Upper lobe of left lung (tissue), 6 donors: ENCODE measurements around the gene TBC1D16. TPM values are rescaled to one million over a fixed set of nuclear protein-coding genes. Genes with fewer than 3 reads are reported as not detected.

ENCODE experiments used
- ATAC-seq, 2 donors: fragments of 200-7000 bp; cut with Tn5 transposase; one replicate each; pipeline ENCODE4 v1.9.1; 2022; ENCODE audit warnings: mild to moderate bottlenecking in 2 of 2, moderate library complexity in 2 of 2; ENCODE audit not compliant: low FRiP score in 2 of 2
- DNase-seq, 2 donors: peaks; one replicate each; pipeline ENCODE4 v3.0.0-alpha.2; 2019 to 2020
- H3K27ac ChIP-seq, 4 donors: fragments of 200-600 bp; sonication (generic); one replicate each; pipeline ENCODE4 v1.5.1; 2016 to 2019
- H3K27me3 ChIP-seq, 4 donors: fragments of 200-600 bp; sonication (generic); one replicate each; pipeline ENCODE4 v1.5.1; 2017 to 2019
- H3K36me3 ChIP-seq, 4 donors: fragments of 200-600 bp; sonication (generic); one replicate each; pipeline ENCODE4 v1.5.1; 2016 to 2019
- H3K4me1 ChIP-seq, 4 donors: fragments of 200-600 bp; sonication (generic); one replicate each; pipeline ENCODE4 v1.5.1; 2018 to 2019
- H3K4me3 ChIP-seq, 4 donors: fragments of 200-600 bp; sonication (generic); one replicate each; pipeline ENCODE4 v1.5.1; 2017 to 2019; ENCODE audit warnings: mild to moderate bottlenecking in 2 of 4, moderate library complexity in 1 of 4
- H3K9me3 ChIP-seq, 4 donors: fragments of 200-600 bp; sonication (generic); one replicate each; pipeline ENCODE4 v1.5.1; 2018 to 2019
- EP300 ChIP-seq, 4 donors: sonication (generic); formaldehyde crosslinking; IDR thresholded peaks; one replicate each; pipeline ENCODE4 v1.5.1; 2017; ENCODE audit warnings: antibody characterized with exemption in 4 of 4, control low read depth in 2 of 4
- POLR2A ChIP-seq, 4 donors: fragments of 450-650 bp; IDR thresholded peaks; one replicate each; pipeline ENCODE4 v1.5.1; 2016 to 2017; ENCODE audit warnings: antibody characterized with exemption in 4 of 4, mild to moderate bottlenecking in 2 of 4
- POLR2AphosphoS5 ChIP-seq, 2 donors: sonication (generic); formaldehyde crosslinking; IDR thresholded peaks; one replicate each; pipeline ENCODE4 v1.5.1; 2017; ENCODE audit warnings: antibody characterized with exemption in 2 of 2
- WGBS, 2 donors: methylation state at CpG; one replicate each; pipeline ENCODE4 v1.1.5; 2017 to 2018; 5-methylcytosine and 5-hydroxymethylcytosine counted together
- total RNA-seq, 6 donors: library from RNA; depleted of rRNA in 4 of 6; stranded (reverse); fragments of >200 nt in 4 of 6; gene quantifications; one replicate each; pipeline versions ENCODE4 v1.1.0 to v1.2.1, GENCODE V29; 2016 to 2021
- TF ChIP-seq, protein P1 (sequence below), 6 experiments: fragments of 450-650 bp in 4 of 6; fragments of 200-600 bp in 2 of 6; sonication (generic) in 2 of 6; IDR thresholded peaks; one replicate each; pipeline ENCODE4 v1.5.1; 2016 to 2019; ENCODE audit warnings: antibody characterized with exemption in 6 of 6
- donor health status: DM: no; HTN: no; CAD: no; lungs with moderate emphysema.
- donor health status: DM: no; HTN: yes; CAD: no; lungs with severe emphysema.

TBC1D16 gene
- total RNA-seq, 6 donors from 2014 or later: 15.6 to 60.8 (median 24.1) TPM

DNA sequence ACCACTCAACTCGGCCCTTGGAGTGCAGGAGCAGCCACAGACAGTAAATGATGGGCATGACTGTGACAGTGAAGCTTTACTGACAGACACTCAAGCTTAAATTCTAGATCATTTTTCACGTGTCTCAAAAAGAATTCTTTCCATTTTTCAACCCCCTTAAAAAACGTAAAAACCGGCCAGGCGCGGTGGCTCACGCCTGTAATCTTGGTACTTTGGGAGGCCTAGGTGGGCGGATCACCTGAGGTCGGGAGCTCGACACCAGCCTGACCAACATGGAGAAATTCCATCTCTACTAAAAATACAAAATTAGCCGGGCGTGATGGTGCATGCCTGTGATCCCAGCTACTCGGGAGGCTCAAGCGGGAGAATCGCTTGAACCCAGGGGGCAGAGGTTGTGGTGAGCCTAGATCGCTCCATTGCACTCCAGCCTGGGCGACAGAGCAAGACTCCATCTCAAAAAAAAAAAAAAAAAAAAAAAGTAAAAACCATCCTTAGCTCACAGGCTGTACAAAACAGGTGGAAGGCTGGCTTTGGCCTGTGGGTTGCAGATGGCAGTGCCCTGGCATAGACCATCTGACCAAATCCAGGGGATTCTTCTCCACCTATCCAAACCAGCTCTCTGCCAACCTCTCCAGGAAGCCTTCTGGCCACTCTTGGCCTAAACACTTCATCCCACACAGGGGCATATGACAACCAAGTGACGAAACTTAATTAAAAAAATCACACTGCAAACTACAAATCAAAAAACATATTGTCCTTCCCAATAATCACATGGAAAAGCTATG is 18.3 kb downstream of the TBC1D16 start:
- 95 to 96% methylated on average over 16 to 18 of the region's 18 CpGs for WGBS, 2 donors
- Histone ChIP-seq H3K27me3 (no peaks in the 10 kb centered on the region), H3K36me3 (peaks cover 0 to 9% (median 6%) of the 10 kb centered on the region in 4 donors), H3K9me3 (no peaks in the 10 kb centered on the region), H3K27ac (no peak overlapping the region), H3K4me1 (peaks cover 0 to 13% (median 2%) of the 10 kb centered on the region in 4 donors), H3K4me3 (no peak overlapping the region)
- DNase-seq (no peak), ATAC-seq (no peak)
- TF ChIP-seq POLR2AphosphoS5 (IDR thresholded peaks at IDR 0.05) (no peak), POLR2A (IDR thresholded peaks at IDR 0.05) (no peak), EP300 (IDR thresholded peaks at IDR 0.05) (no peak)
- TF ChIP-seq, protein P1, sequence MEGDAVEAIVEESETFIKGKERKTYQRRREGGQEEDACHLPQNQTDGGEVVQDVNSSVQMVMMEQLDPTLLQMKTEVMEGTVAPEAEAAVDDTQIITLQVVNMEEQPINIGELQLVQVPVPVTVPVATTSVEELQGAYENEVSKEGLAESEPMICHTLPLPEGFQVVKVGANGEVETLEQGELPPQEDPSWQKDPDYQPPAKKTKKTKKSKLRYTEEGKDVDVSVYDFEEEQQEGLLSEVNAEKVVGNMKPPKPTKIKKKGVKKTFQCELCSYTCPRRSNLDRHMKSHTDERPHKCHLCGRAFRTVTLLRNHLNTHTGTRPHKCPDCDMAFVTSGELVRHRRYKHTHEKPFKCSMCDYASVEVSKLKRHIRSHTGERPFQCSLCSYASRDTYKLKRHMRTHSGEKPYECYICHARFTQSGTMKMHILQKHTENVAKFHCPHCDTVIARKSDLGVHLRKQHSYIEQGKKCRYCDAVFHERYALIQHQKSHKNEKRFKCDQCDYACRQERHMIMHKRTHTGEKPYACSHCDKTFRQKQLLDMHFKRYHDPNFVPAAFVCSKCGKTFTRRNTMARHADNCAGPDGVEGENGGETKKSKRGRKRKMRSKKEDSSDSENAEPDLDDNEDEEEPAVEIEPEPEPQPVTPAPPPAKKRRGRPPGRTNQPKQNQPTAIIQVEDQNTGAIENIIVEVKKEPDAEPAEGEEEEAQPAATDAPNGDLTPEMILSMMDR (IDR thresholded peaks at IDR 0.05): no peak

DNA sequence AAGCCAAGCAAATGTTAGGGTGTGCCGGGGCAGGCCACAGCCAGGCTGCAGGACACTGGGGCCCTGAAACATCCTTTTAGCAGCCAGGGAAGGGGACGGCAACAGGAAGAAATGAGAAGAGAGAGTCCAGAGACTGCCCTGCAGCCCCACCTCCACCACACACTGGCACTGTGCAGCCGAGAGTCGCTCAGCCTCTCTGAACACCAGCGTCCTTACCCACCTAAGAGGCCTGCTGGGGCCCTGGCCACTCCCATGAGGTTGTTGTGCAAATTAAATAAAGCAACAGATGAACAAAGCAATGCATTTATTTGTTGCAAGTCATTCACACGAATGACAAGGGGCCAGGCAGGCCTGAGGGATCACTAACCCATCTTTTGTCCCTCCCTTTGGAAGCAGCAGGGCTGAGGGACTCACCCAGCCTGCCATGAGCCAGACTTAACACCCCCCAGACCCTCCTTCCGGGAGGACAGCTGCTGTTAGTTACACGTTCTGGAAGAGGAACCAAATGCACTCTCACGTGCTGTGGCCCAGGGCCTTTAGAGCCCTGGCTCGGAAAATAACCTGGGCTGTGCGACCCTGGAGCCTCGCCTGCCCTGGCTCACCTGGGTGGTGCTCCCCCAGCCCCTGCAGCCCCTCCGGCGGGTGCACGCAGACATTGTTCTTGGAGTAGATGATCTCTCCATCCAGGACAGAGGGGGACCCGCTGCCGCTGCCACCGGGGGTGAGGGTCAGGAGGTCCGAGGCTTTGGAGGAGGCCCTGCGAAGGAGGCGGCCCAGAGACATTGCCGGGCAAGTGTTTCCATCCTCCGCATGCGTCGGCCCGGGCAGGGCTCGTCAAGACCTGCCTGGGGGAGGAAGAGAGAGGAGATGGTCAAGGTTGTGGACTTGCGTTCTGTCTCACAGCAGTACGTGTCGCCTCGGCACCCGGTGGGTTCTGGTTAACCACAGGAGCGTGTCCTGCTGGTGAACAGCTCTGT is 22.6 kb downstream of the TBC1D16 start:
- Histone ChIP-seq H3K36me3 (peaks cover 0 to 29% (median 20%) of the 10 kb centered on the region in 4 donors), H3K4me3 (no peak overlapping the region), H3K27ac (no peak overlapping the region), H3K9me3 (no peaks in the 10 kb centered on the region), H3K4me1 (peaks cover 4 to 9% (median 8%) of the 10 kb centered on the region in 4 donors), H3K27me3 (no peaks in the 10 kb centered on the region)
- TF ChIP-seq POLR2AphosphoS5 (IDR thresholded peaks at IDR 0.05) (no peak), EP300 (IDR thresholded peaks at IDR 0.05) (no peak), POLR2A (IDR thresholded peaks at IDR 0.05) (no peak)
- TF ChIP-seq, protein P1 (IDR thresholded peaks at IDR 0.05): no peak
- 90 to 93% methylated on average over 7 to 33 of the region's 33 CpGs for WGBS, 2 donors
- DNase-seq: peak in 1 of 2 donors; percentile 78
- ATAC-seq: no peak

DNA sequence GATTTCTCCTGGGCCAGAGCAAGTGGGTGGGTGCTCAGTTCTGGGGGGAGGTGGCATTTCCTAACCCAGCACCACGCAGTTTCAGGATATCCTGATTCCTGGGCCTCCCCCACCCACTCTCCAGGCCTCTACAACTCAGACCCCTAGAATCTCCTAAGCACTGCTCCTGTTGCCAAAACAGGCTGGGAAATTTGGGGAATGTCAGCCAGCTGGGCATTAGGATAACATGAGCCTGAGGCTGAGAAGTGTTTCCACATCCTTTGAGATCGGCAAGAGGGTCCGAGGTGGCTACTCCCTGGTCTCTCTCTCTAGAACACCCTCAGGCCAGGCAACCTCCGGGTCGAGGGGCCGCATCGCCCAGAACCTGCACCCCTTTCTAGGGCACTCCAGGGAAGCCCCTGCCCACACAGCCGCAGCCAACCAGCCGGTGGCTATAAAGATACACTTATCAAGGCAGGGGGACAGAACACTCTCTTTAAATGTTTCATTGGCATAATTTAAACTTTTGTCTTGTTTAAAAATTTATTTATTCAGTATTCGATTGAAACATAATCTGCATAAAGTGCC is 23.6 kb downstream of the TBC1D16 start:
- peak in 1 of 2 donors; percentile 21 for DNase-seq
- Histone ChIP-seq H3K27ac (no peak overlapping the region), H3K9me3 (no peaks in the 10 kb centered on the region), H3K36me3 (peaks cover 0 to 29% (median 21%) of the 10 kb centered on the region in 4 donors), H3K27me3 (no peaks in the 10 kb centered on the region), H3K4me3 (no peak overlapping the region), H3K4me1 (peaks cover 4 to 10% (median 9%) of the 10 kb centered on the region in 4 donors)
- 81 to 90% methylated on average over 10 of the region's 10 CpGs for WGBS, 2 donors
- no peak for TF ChIP-seq POLR2AphosphoS5 (IDR thresholded peaks at IDR 0.05)
- TF ChIP-seq POLR2A (IDR thresholded peaks at IDR 0.05): no peak
- TF ChIP-seq, protein P1 (IDR thresholded peaks at IDR 0.05): no peak
- TF ChIP-seq EP300 (IDR thresholded peaks at IDR 0.05): no peak
- ATAC-seq: no peak

DNA sequence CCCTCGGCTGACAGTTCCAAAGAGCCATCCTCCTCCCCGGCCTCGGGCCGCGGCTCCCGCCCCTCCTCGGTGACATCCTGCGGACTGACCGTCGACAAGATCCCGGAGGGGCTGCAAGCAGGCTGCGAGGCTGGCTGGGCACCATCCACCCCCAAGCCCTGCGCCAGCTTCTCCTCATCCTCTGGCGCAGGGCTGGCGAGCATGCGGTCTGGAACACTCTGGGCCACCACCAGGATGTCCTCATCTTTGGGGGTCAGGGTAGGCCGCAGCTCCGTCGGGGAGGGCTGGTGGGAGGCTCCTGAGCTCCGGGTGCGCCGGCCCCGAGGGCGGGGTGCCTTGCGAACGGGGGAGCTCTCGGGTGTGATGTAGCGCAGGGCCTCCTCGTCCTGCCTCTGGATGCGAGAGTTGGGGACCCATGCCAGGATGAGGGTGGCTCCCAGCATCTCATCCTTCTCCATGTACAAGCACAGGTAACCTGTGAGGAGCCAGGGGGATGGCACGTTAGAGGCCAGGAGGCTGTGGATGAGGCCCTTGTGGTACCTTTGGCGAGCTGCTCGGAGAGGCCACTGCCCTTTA is 25.3 kb downstream of the TBC1D16 start:
- ATAC-seq (no peak), DNase-seq (peak in 1 of 2 donors; percentile 83)
- Histone ChIP-seq H3K27ac (no peak overlapping the region), H3K27me3 (no peaks in the 10 kb centered on the region), H3K4me1 (peaks cover 7 to 18% (median 16%) of the 10 kb centered on the region in 4 donors), H3K36me3 (peaks cover 0 to 29% (median 21%) of the 10 kb centered on the region in 4 donors), H3K4me3 (no peak overlapping the region), H3K9me3 (no peaks in the 10 kb centered on the region)
- TF ChIP-seq POLR2A (IDR thresholded peaks at IDR 0.05): no peak
- no peak for TF ChIP-seq POLR2AphosphoS5 (IDR thresholded peaks at IDR 0.05)
- no peak for TF ChIP-seq EP300 (IDR thresholded peaks at IDR 0.05)
- TF ChIP-seq, protein P1 (IDR thresholded peaks at IDR 0.05): no peak
- 96 to 97% methylated on average over 25 of the region's 33 CpGs for WGBS, 2 donors
